Activated naive CD8-positive, alpha-beta T cell treated with anti-CD3 and anti-CD28 coated beads for 36 hours (primary cell): Measurements from ENCODE around the gene PRM2. TPM values are rescaled to one million over a fixed set of nuclear protein-coding genes. Genes with fewer than 3 reads are reported as not detected.
A peak's percentile ranks its signal among the peaks of the same experiment; 100 is the strongest.
"Not testable (repeated sequence)": the region's sequence is repeated elsewhere in the genome, so short reads cannot be mapped to it uniquely, and the experiment has no call there.

Source experiments
- DNase-seq: peaks from one replicate; pipeline ENCODE4 v3.0.0; 2021
- H3K27ac Mint-ChIP-seq: one replicate; pipeline ENCODE4 v1.8.0; 2022; ENCODE audit warnings: mild to moderate bottlenecking, moderate library complexity, mixed read lengths
- H3K27me3 Mint-ChIP-seq: one replicate; pipeline ENCODE4 v1.8.0; 2022; ENCODE audit warnings: mild to moderate bottlenecking, mixed read lengths
- H3K36me3 Mint-ChIP-seq: one replicate; pipeline ENCODE4 v1.8.0; 2021; ENCODE audit warnings: mild to moderate bottlenecking, mixed read lengths
- H3K4me1 Mint-ChIP-seq: one replicate; pipeline ENCODE4 v1.8.0; 2021; ENCODE audit warnings: mixed read lengths
- H3K4me3 Mint-ChIP-seq: one replicate; pipeline ENCODE4 v1.8.0; 2022; ENCODE audit warnings: mild to moderate bottlenecking, moderate library complexity, mixed read lengths
- H3K9me3 Mint-ChIP-seq: one replicate; pipeline ENCODE4 v1.8.0; 2022; ENCODE audit warnings: mixed read lengths
- total RNA-seq, 2 experiments: library from RNA; stranded (reverse); gene quantifications; one replicate each; pipeline ENCODE4 v1.2.3, GENCODE V29; 2021

Gene PRM2
- total RNA-seq, 2 experiments from 2014 or later, result not detected

GRCh38 chr16:11298950-11299547 lies 22.8 kb upstream of the PRM2 start:
- Mint-ChIP-seq H3K27ac (peak overlapping the region; percentile 81), H3K4me3 (peak overlapping the region; percentile 29), H3K4me1 (peaks cover 37% of the 10 kb centered on the region)
- not testable (repeated sequence) for DNase-seq, H3K36me3 Mint-ChIP-seq, H3K27me3 Mint-ChIP-seq, H3K9me3 Mint-ChIP-seq

GRCh38 chr16:11298143-11298900 lies 22.0 kb upstream of the PRM2 start:
- H3K27me3 Mint-ChIP-seq, result peaks cover 4% of the 10 kb centered on the region
- peaks cover 37% of the 10 kb centered on the region for H3K4me1 Mint-ChIP-seq
- H3K27ac Mint-ChIP-seq, result peak overlapping the region; percentile 85
- H3K36me3 Mint-ChIP-seq, result no peaks in the 10 kb centered on the region
- DNase-seq, result no peak
- no peaks in the 10 kb centered on the region for H3K9me3 Mint-ChIP-seq
- peak overlapping the region; percentile 50 for H3K4me3 Mint-ChIP-seq

- Mint-ChIP-seq H3K27ac (peak overlapping the region; percentile 85), H3K4me3 (peak overlapping the region; percentile 50), H3K27me3 (peaks cover 11% of the 10 kb centered on the region), H3K36me3 (no peaks in the 10 kb centered on the region), H3K4me1 (peaks cover 38% of the 10 kb centered on the region), H3K9me3 (no peaks in the 10 kb centered on the region)
- peak; percentile 83 for DNase-seq
Measured at GRCh38 chr16:11297492-11298142, 21.3 kb upstream of the PRM2 start.

- Mint-ChIP-seq H3K4me3 (peak overlapping the region; percentile 50), H3K9me3 (no peaks in the 10 kb centered on the region), H3K36me3 (no peaks in the 10 kb centered on the region), H3K4me1 (peaks cover 38% of the 10 kb centered on the region), H3K27me3 (peaks cover 11% of the 10 kb centered on the region), H3K27ac (peak overlapping the region; percentile 85)
- no peak for DNase-seq
Measured at GRCh38 chr16:11296706-11297491, 20.6 kb upstream of the PRM2 start.

- Mint-ChIP-seq H3K36me3 (no peaks in the 10 kb centered on the region), H3K4me1 (peaks cover 38% of the 10 kb centered on the region), H3K9me3 (no peaks in the 10 kb centered on the region), H3K27me3 (peaks cover 11% of the 10 kb centered on the region), H3K27ac (peak overlapping the region; percentile 85), H3K4me3 (no peak overlapping the region)
- DNase-seq, result no peak
Measured at GRCh38 chr16:11296351-11296705, 20.0 kb upstream of the PRM2 start.

GRCh38 chr16:11295672-11296071 lies 19.4 kb upstream of the PRM2 start:
- no peak for DNase-seq
- H3K9me3 Mint-ChIP-seq, result no peaks in the 10 kb centered on the region
- peaks cover 38% of the 10 kb centered on the region for H3K4me1 Mint-ChIP-seq
- no peaks in the 10 kb centered on the region for H3K36me3 Mint-ChIP-seq
- H3K27ac Mint-ChIP-seq, result no peak overlapping the region
- H3K4me3 Mint-ChIP-seq, result no peak overlapping the region
- H3K27me3 Mint-ChIP-seq, result peaks cover 11% of the 10 kb centered on the region

- Mint-ChIP-seq H3K36me3 (no peaks in the 10 kb centered on the region), H3K4me3 (no peak overlapping the region), H3K27ac (no peak overlapping the region), H3K4me1 (peaks cover 22% of the 10 kb centered on the region), H3K27me3 (peaks cover 11% of the 10 kb centered on the region), H3K9me3 (no peaks in the 10 kb centered on the region)
- no peak for DNase-seq
Measured at GRCh38 chr16:11292076-11292748, 15.9 kb upstream of the PRM2 start.

- DNase-seq, result no peak
- Mint-ChIP-seq H3K27ac (no peak overlapping the region), H3K4me1 (peaks cover 19% of the 10 kb centered on the region), H3K4me3 (no peak overlapping the region), H3K36me3 (no peaks in the 10 kb centered on the region), H3K27me3 (peaks cover 11% of the 10 kb centered on the region), H3K9me3 (no peaks in the 10 kb centered on the region)
Measured at GRCh38 chr16:11291091-11291703, 14.9 kb upstream of the PRM2 start.

- Mint-ChIP-seq H3K4me3 (no peak overlapping the region), H3K36me3 (no peaks in the 10 kb centered on the region), H3K27ac (no peak overlapping the region), H3K9me3 (no peaks in the 10 kb centered on the region), H3K4me1 (peaks cover 27% of the 10 kb centered on the region), H3K27me3 (peaks cover 11% of the 10 kb centered on the region)
- DNase-seq, result no peak
Measured at GRCh38 chr16:11290102-11290893, 14.0 kb upstream of the PRM2 start.

- not testable (repeated sequence) for H3K36me3 Mint-ChIP-seq, H3K4me3 Mint-ChIP-seq, H3K9me3 Mint-ChIP-seq, H3K27ac Mint-ChIP-seq, DNase-seq
- Mint-ChIP-seq H3K27me3 (peaks cover 11% of the 10 kb centered on the region), H3K4me1 (peaks cover 25% of the 10 kb centered on the region)
Measured at GRCh38 chr16:11289696-11290095, 13.4 kb upstream of the PRM2 start.

- Mint-ChIP-seq H3K4me1 (peaks cover 25% of the 10 kb centered on the region), H3K9me3 (no peaks in the 10 kb centered on the region), H3K27ac (no peak overlapping the region), H3K4me3 (no peak overlapping the region), H3K27me3 (peaks cover 11% of the 10 kb centered on the region), H3K36me3 (no peaks in the 10 kb centered on the region)
- no peak for DNase-seq
Measured at GRCh38 chr16:11289202-11289601, 12.9 kb upstream of the PRM2 start.

GRCh38 chr16:11285842-11286241 lies 9.6 kb upstream of the PRM2 start:
- Mint-ChIP-seq H3K4me1 (peaks cover 23% of the 10 kb centered on the region), H3K9me3 (no peaks in the 10 kb centered on the region), H3K27ac (peak overlapping the region; percentile 25), H3K36me3 (no peaks in the 10 kb centered on the region), H3K4me3 (no peak overlapping the region), H3K27me3 (no peaks in the 10 kb centered on the region)
- no peak for DNase-seq

- H3K4me1 Mint-ChIP-seq, result peaks cover 27% of the 10 kb centered on the region
- DNase-seq, result no peak
- H3K27ac Mint-ChIP-seq, result no peak overlapping the region
- no peaks in the 10 kb centered on the region for H3K9me3 Mint-ChIP-seq
- H3K27me3 Mint-ChIP-seq, result no peaks in the 10 kb centered on the region
- H3K4me3 Mint-ChIP-seq, result no peak overlapping the region
- no peaks in the 10 kb centered on the region for H3K36me3 Mint-ChIP-seq
Measured at GRCh38 chr16:11283820-11284248, 7.6 kb upstream of the PRM2 start.
